Activated naive CD4-positive, alpha-beta T cell treated with anti-CD3 and anti-CD28 coated beads for 36 hours (primary cell): Measurements from ENCODE around the gene XCR1. TPM values are rescaled to one million over a fixed set of nuclear protein-coding genes. Genes with fewer than 3 reads are reported as not detected.

Source experiments
- CTCF ChIA-PET: fragments of 350-600 bp; sonication (Branson Sonifier 250); formaldehyde crosslinking; loops from one replicate; lab custom pipeline; 2021; ENCODE audit warnings: antibody characterized with exemption; lab: Charles Lee
- DNase-seq: peaks from one replicate; pipeline ENCODE4 v3.0.0-alpha.2; 2020
- H3K27ac Mint-ChIP-seq: one replicate; pipeline ENCODE4 v1.8.0; 2021; ENCODE audit warnings: mild to moderate bottlenecking, mixed read lengths
- H3K27me3 Mint-ChIP-seq: one replicate; pipeline ENCODE4 v1.8.0; 2021; ENCODE audit warnings: low read depth, mixed read lengths
- H3K36me3 Mint-ChIP-seq: one replicate; pipeline ENCODE4 v1.8.0; 2021; ENCODE audit warnings: low read depth, mixed read lengths
- H3K4me1 Mint-ChIP-seq: one replicate; pipeline ENCODE4 v1.8.0; 2021; ENCODE audit warnings: low read depth, mixed read lengths
- H3K4me3 Mint-ChIP-seq: one replicate; pipeline ENCODE4 v1.8.0; 2021; ENCODE audit warnings: mild to moderate bottlenecking, moderate library complexity, mixed read lengths
- H3K9me3 Mint-ChIP-seq: one replicate; pipeline ENCODE4 v1.8.0; 2021; ENCODE audit warnings: mixed read lengths
- intact Hi-C: fragments of 100-400 bp; cut with micrococcal nuclease; formaldehyde crosslinking; loops from one replicate; pipeline ENCODE4 v1.15.1; 2023
- total RNA-seq, 2 experiments: library from RNA; stranded (reverse); gene quantifications; one replicate each; pipeline ENCODE4 v1.2.3, GENCODE V29; 2021

XCR1 gene
- not detected for total RNA-seq

GRCh38 chr3:46027021-46027705 lies at the start of gene XCR1:
Gene XCR1, minus strand, starts transcription at chr3:46027483. Its CDS starts 5,536 bp downstream, at chr3:46021947.
- Mint-ChIP-seq H3K4me3 (no peak within 1 kb of the TSS), H3K4me1 (no peaks in the 10 kb centered on the region), H3K27me3 (no peaks in the 10 kb centered on the region), H3K9me3 (peaks cover 11% of the 10 kb centered on the region), H3K27ac (no peak within 1 kb of the TSS), H3K36me3 (no peaks in the 10 kb centered on the region)
- CTCF ChIA-PET = interaction anchor here (1.1 to 1.2 kb wide), 2 partner anchors 14 to 51 kb away, joined by 3 read pairs; no protein-coding TSS in a partner anchor
- intact Hi-C loops = no loop called here
- no peak for DNase-seq

DNA sequence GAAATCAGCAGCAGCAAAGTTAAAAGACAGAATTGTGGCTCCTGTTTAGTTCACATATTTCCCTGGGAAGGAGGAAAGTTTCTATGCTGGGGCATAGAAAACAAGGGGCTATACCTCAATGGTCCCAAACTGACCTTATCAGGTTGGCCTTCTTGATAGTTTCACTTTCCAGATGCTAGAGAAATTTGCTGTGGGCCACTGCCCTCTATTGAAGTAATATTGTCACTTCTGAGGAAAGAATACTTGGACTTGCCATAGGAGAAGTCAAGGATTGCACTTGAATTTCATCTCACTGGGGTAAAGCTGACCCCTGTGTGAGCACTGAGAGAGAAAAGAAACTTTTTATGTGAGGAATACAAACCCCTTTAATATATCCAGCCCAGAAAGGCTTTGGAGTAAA lies 49.3 kb upstream of the XCR1 start:
- intact Hi-C loops = loop anchor here (5.0 kb wide), 3 partner anchors 214 to 564 kb away; no protein-coding TSS in a partner anchor
- H3K4me1 Mint-ChIP-seq = peaks cover 2% of the 10 kb centered on the region
- no peak overlapping the region for H3K4me3 Mint-ChIP-seq
- no peak for DNase-seq
- CTCF ChIA-PET = interaction anchor here (0.6 to 8.5 kb wide), 20 partner anchors 8 to 565 kb away, joined by 3 to 263 read pairs (median 4); partner anchors contain the start of genes CCR5 and CXCR6
- no peaks in the 10 kb centered on the region for H3K9me3 Mint-ChIP-seq
- no peaks in the 10 kb centered on the region for H3K36me3 Mint-ChIP-seq
- H3K27me3 Mint-ChIP-seq = peaks cover 27% of the 10 kb centered on the region
- no peak overlapping the region for H3K27ac Mint-ChIP-seq

DNA sequence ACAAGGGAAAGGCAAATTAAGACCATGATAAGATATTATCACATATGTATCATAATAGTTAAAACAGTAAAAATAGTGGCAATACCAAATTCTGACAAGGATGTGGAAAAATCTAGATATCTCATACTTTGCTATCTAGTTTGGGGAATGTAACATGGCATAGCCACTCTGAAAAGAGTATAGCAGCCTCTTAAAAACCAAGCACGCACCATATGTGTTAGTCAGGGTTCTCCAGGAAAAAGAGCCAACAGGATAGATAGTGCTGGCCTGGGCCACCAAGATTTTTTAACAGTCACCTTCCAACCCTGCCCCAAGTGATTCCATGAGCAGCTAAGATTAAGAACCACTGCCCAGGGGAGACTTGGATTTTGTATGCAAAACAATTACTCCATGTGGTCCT lies 48.5 kb upstream of the XCR1 start:
- CTCF ChIA-PET = interaction anchor here (0.6 to 8.5 kb wide), 13 partner anchors 9 to 530 kb away, joined by 3 to 263 read pairs (median 4); partner anchors contain the start of genes CCR5 and CXCR6

DNA sequence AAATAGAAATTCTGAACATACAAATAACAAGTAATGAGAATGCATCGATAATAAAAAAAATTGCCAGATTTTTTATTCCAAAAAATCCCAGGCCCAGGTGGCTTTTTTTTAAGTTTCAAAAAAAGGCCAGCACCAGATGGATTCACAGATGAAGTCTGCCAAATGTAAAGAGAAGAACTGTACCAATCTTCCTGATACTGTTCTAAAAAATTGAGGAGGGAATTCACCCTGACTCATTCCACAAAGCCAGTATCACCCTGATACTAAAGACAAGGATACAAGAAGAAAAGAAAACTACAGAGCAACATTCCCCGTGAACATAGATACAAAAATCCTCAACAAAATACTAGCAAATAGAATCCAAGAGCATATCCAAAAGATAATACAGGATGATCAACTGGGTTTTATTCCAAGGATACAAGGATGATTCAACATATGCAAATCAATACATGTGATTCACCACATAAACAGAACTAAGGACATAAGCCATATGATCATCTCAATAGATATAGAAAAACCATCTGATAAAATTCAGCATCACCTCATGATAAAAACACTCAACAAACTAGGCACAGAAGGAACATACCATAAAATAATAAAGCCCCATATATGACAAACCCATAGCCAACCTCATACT lies 44.1 kb upstream of the XCR1 start:
- CTCF ChIA-PET = no interaction called here
- peaks cover 45% of the 10 kb centered on the region for H3K27me3 Mint-ChIP-seq
- intact Hi-C loops = no loop called here
- no peak overlapping the region for H3K4me3 Mint-ChIP-seq
- DNase-seq = no peak
- peaks cover 48% of the 10 kb centered on the region for H3K4me1 Mint-ChIP-seq
- peaks cover 2% of the 10 kb centered on the region for H3K36me3 Mint-ChIP-seq
- H3K27ac Mint-ChIP-seq = no peak overlapping the region
- no peaks in the 10 kb centered on the region for H3K9me3 Mint-ChIP-seq

More for the DNA sequence above, 48.5 kb upstream of the XCR1 start:
- no peak overlapping the region for H3K4me3 Mint-ChIP-seq
- peaks cover 2% of the 10 kb centered on the region for H3K36me3 Mint-ChIP-seq
- intact Hi-C loops = loop anchor here (5.0 kb wide), 3 partner anchors 214 to 564 kb away; no protein-coding TSS in a partner anchor
- H3K9me3 Mint-ChIP-seq = no peaks in the 10 kb centered on the region
- H3K4me1 Mint-ChIP-seq = peaks cover 10% of the 10 kb centered on the region
- H3K27me3 Mint-ChIP-seq = peaks cover 31% of the 10 kb centered on the region
- DNase-seq = no peak
- H3K27ac Mint-ChIP-seq = no peak overlapping the region

DNA sequence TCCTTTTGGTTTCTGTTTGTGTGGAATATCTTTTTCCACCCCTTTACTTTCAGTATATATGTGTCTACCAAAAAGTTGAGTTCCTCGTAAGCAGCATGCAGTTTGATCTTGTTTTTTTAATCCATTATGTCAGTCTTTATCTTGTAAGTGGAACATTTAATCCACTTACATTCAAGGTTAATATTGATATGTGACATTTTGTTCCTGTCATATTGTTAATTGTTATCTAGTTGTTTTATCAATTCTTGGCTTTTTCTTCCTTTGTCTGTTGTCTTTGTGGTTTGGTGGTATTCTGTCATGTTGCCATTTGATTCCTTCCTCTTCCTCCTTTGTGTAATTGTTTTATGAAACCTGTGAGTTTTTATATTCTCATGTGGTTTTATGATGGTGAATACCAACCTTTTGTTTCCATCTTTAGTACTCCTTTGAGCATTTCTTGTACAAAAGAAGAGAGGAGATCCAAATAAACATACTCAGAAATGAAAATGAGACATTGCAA lies 43.4 kb upstream of the XCR1 start:
- H3K27ac Mint-ChIP-seq = no peak overlapping the region
- no peak overlapping the region for H3K4me3 Mint-ChIP-seq
- DNase-seq = no peak
- H3K27me3 Mint-ChIP-seq = peaks cover 45% of the 10 kb centered on the region
- CTCF ChIA-PET = no interaction called here
- intact Hi-C loops = no loop called here
- H3K4me1 Mint-ChIP-seq = peaks cover 51% of the 10 kb centered on the region
- peaks cover 2% of the 10 kb centered on the region for H3K36me3 Mint-ChIP-seq
- H3K9me3 Mint-ChIP-seq = no peaks in the 10 kb centered on the region

- Mint-ChIP-seq H3K9me3 (no peaks in the 10 kb centered on the region), H3K36me3 (peaks cover 2% of the 10 kb centered on the region), H3K27ac (no peak overlapping the region), H3K27me3 (peaks cover 45% of the 10 kb centered on the region), H3K4me3 (no peak overlapping the region), H3K4me1 (peaks cover 70% of the 10 kb centered on the region)
- no peak for DNase-seq
- intact Hi-C loops = no loop called here
- CTCF ChIA-PET = interaction anchor here (0.6 to 3.8 kb wide), 5 partner anchors 10 to 230 kb away, joined by 3 to 38 read pairs (median 5); no protein-coding TSS in a partner anchor
Measured at GRCh38 chr3:46068501-46068900, 41.2 kb upstream of the XCR1 start.

GRCh38 chr3:46067401-46067800 lies 40.1 kb upstream of the XCR1 start:
- Mint-ChIP-seq H3K4me1 (peaks cover 80% of the 10 kb centered on the region), H3K27me3 (peaks cover 46% of the 10 kb centered on the region), H3K9me3 (no peaks in the 10 kb centered on the region), H3K27ac (no peak overlapping the region), H3K36me3 (peaks cover 2% of the 10 kb centered on the region), H3K4me3 (no peak overlapping the region)
- no peak for DNase-seq
- intact Hi-C loops = no loop called here
- CTCF ChIA-PET = interaction anchor here (0.9 to 3.8 kb wide), 3 partner anchors 11 to 206 kb away, joined by 3 to 38 read pairs (median 3); no protein-coding TSS in a partner anchor

GRCh38 chr3:46065750-46066256 lies 38.5 kb upstream of the XCR1 start:
- Mint-ChIP-seq H3K27me3 (peaks cover 45% of the 10 kb centered on the region), H3K4me3 (no peak overlapping the region), H3K36me3 (no peaks in the 10 kb centered on the region), H3K27ac (no peak overlapping the region), H3K4me1 (peaks cover 72% of the 10 kb centered on the region), H3K9me3 (no peaks in the 10 kb centered on the region)
- no peak for DNase-seq
- CTCF ChIA-PET = interaction anchor here (0.6 to 2.6 kb wide), 5 partner anchors 12 to 429 kb away, joined by 3 to 22 read pairs (median 5); no protein-coding TSS in a partner anchor
- intact Hi-C loops = loop anchor here (1.0 kb wide), 7 partner anchors 32 to 398 kb away; partner anchors contain the start of gene CXCR6

DNA sequence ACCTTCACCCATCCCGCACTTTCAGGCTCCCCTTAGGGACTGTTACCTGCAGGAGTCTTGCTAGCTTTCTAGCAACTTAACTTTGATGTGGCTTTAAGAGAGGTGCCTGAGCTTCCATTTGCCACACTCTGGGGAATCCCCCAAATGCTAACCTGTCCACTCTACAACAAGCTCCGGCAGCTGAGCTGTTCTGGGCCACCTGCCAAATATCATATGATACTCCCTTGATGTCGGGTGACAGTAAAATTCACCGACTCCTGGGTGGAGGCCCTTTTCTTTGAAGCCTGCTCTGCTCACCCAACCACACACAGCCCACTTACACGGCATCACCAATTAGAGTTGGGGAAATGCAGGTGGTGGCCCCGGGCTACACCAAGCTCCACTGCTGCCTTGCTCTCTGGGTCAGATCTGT lies 38.0 kb upstream of the XCR1 start:
- Mint-ChIP-seq H3K36me3 (no peaks in the 10 kb centered on the region), H3K27ac (no peak overlapping the region), H3K4me3 (no peak overlapping the region), H3K9me3 (no peaks in the 10 kb centered on the region), H3K27me3 (peaks cover 49% of the 10 kb centered on the region), H3K4me1 (peaks cover 66% of the 10 kb centered on the region)
- peak; percentile 89 for DNase-seq
- CTCF ChIA-PET = interaction anchor here (0.5 to 2.6 kb wide), 11 partner anchors 11 to 428 kb away, joined by 3 to 22 read pairs (median 4); partner anchors contain the start of gene CXCR6
- intact Hi-C loops = loop anchor here (1.0 kb wide), 7 partner anchors 33 to 397 kb away; partner anchors contain the start of gene CXCR6

DNA sequence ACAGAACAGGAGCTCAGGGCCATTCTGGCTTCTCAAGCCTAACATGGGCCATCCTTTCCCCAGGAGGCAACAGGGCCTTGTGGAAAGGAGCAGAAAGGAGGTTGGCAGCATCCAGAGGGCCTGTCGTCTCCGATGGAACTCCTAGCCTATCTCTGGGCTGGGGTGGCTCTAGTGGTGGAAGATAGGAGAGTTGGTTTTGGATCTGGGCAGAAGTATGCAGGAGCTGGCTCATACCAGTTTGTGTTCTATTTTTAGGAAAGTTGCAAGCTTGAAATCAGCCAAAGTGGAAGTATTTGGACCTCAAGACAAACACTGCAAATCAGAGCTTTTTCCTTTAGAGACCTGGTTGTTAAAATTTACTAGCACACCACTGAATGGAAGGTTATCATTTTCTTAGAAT lies 35.4 kb upstream of the XCR1 start:
- H3K36me3 Mint-ChIP-seq = no peaks in the 10 kb centered on the region
- peaks cover 43% of the 10 kb centered on the region for H3K4me1 Mint-ChIP-seq
- CTCF ChIA-PET = interaction anchor here (1.2 to 1.5 kb wide), 3 partner anchors 16 to 122 kb away, joined by 3 to 4 read pairs (median 3); no protein-coding TSS in a partner anchor
- no peaks in the 10 kb centered on the region for H3K9me3 Mint-ChIP-seq
- H3K4me3 Mint-ChIP-seq = no peak overlapping the region
- DNase-seq = no peak
- peaks cover 49% of the 10 kb centered on the region for H3K27me3 Mint-ChIP-seq
- intact Hi-C loops = no loop called here
- no peak overlapping the region for H3K27ac Mint-ChIP-seq

- intact Hi-C loops = no loop called here
- CTCF ChIA-PET = interaction anchor here (1.2 to 1.5 kb wide), 3 partner anchors 17 to 122 kb away, joined by 3 to 4 read pairs (median 3); no protein-coding TSS in a partner anchor
- H3K9me3 Mint-ChIP-seq = no peaks in the 10 kb centered on the region
- peaks cover 45% of the 10 kb centered on the region for H3K27me3 Mint-ChIP-seq
- H3K4me3 Mint-ChIP-seq = no peak overlapping the region
- no peaks in the 10 kb centered on the region for H3K36me3 Mint-ChIP-seq
- no peak for DNase-seq
- H3K27ac Mint-ChIP-seq = no peak overlapping the region
- peaks cover 35% of the 10 kb centered on the region for H3K4me1 Mint-ChIP-seq
Measured at GRCh38 chr3:46061887-46062286, 34.6 kb upstream of the XCR1 start.
